Activated CD8-positive, alpha-beta memory T cell treated with anti-CD3 and anti-CD28 coated beads for 24 hours (primary cell): ENCODE measurements around the gene APMAP.

Experiments used
- DNase-seq: peaks from one replicate; pipeline ENCODE4 v3.0.0-alpha.2; 2020

Gene APMAP, protein sequence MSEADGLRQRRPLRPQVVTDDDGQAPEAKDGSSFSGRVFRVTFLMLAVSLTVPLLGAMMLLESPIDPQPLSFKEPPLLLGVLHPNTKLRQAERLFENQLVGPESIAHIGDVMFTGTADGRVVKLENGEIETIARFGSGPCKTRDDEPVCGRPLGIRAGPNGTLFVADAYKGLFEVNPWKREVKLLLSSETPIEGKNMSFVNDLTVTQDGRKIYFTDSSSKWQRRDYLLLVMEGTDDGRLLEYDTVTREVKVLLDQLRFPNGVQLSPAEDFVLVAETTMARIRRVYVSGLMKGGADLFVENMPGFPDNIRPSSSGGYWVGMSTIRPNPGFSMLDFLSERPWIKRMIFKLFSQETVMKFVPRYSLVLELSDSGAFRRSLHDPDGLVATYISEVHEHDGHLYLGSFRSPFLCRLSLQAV

DNA sequence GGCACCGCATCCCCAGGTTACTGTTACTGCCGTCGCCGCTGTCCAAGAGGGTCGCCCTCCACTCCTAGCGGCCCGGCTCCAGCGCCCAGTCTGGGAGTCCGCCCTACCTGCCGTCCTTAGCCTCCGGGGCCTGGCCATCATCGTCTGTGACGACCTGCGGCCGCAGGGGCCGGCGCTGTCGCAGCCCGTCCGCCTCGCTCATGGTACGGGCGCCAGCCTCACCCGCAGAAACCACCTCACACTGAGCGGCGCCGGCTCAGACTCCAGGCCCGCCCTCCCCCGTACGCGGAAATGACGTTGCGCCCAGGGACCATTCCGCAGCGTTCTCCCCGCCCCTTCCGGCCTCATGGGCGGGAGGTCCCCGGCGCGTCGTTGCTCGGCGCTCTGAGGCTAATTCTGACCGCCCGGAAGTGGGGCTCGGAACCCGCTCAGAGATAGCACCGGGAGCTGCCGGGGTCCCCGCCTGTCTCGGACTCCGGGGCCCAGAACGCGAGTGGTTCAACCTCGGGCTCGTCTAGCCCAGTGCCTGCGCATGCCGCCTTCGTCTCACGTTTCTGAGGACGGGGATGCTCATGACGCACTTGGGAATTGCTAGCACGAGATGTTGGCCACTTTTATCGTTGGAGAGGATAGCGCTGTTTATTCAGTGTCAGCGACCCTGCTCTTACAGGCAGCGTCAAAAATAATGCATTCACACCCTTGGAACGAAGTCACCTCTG, at the start of gene APMAP:
APMAP (minus strand) TSS at position 265 of the 719 bp plus-strand sequence; CDS start at position 202, 63 bp downstream.
- peak; percentile 99 for DNase-seq

- DNase-seq, result no peak
These were observed 49.4 kb upstream of the APMAP start for GRCh38 chr20:25041813-25042530.

DNA sequence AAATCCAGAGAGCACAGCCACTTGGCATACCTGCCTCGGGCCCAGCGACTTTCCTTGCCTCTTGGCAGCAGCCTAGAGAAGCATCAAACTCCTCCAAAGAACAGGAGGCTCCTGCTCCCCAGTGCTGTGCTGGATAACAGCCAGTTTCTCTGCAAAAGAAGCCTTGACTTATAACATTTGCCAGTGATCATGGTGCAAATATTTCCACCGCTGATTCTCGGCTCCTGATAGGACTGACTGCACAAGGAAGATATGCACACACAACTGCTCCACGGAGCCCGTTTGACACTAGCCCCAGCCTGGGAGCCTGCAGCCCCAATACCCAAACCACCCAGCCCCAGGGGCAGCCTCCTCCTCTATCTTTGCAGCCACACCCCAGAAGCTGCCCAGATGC, 47.9 kb upstream of the APMAP start:
- DNase-seq, result no peak

- DNase-seq, result no peak
These were observed 47.3 kb upstream of the APMAP start for GRCh38 chr20:25039697-25040437.

DNA sequence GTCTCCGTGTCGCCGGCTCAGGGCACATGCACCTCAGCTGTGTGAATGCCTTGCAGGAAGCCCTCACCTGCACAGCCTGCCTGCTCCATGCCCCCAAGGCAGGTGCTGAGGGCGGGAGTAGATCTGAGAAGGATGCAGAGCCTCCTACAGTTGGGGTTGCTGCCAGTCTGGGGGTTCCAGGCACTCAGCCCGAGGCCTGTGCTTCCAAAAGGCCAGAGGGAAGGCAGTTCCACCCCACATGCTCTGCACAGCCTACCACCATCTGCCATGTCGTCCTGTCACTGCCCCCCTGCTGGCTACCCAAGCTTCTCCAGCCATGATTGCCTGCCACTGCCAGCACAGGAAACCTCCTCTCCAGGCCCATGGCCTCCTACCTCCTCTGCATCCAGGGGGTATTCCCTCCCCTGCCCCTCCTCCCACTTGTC, 46.1 kb upstream of the APMAP start:
- DNase-seq, result no peak

DNA sequence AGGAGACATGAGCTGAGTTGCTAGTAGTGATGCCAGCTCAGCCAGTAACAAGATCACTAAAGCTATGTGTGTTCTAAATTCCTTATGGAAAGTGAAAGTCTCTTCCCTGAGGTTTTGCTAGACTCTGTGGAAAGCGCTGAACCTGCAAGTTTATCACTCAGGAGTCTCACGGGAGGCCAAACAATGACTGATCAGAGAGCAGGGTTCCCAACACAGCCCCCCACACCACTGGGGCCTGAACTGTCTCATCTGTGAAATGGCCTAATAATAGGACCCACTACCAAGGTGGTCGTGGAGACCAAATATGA, 45.5 kb upstream of the APMAP start:
- no peak for DNase-seq

GRCh38 chr20:25037288-25038102, 44.9 kb upstream of the APMAP start:
- DNase-seq, result no peak

GRCh38 chr20:25036331-25036936, 43.9 kb upstream of the APMAP start:
- DNase-seq, result no peak

DNA sequence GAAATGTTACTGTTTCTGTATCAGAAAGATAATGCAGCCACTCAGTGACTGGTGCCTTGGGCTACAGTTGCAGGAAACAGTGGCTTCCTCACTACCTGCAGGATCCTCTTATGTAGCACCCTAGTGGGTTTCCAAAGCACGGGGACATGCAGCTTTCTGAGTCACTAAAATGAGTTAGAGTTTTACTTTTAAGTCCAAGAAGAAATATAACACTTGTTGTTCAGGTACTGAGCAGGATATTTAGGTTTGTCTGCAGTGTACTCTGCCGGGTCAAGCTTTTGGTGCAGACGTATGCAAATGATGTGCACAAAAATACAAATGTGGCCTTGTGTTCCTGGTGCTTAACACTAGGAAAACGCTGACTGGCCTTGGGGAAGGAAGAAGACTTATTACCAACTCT, 43.4 kb upstream of the APMAP start:
- DNase-seq, result no peak

- no peak for DNase-seq
These were observed 41.4 kb upstream of the APMAP start for GRCh38 chr20:25033924-25034300.

DNA sequence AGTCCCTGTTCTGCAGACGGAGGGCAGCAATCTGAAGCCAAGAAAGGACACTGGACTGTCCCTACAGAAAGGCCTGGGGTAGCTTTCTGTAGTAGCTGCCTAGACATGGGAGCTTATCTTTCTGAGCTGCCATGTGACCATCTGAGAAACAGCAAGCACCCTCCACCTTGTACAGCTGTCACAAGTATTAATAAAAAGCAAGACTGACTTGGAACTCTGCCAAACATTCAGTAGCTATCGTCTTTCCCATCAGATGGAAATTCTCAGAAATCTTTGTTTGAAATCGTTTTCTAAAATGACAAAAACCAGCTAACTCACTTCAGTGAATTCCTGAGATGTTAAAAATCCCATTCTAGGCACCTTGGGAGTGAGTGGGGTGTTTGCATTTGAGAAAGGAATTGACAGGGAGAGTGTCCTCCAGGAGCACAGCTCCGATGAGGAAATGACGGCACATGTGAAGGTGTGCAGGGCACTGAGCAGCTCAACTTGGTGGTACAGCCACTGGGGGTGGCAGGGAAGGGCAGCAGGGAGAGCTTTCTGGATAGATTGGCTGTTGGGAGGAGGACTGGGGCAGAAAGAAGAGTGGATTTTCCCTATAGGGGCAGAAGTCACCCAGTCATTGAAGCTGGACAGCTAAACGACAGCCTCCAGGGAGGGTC, 40.8 kb upstream of the APMAP start:
- no peak for DNase-seq

DNA sequence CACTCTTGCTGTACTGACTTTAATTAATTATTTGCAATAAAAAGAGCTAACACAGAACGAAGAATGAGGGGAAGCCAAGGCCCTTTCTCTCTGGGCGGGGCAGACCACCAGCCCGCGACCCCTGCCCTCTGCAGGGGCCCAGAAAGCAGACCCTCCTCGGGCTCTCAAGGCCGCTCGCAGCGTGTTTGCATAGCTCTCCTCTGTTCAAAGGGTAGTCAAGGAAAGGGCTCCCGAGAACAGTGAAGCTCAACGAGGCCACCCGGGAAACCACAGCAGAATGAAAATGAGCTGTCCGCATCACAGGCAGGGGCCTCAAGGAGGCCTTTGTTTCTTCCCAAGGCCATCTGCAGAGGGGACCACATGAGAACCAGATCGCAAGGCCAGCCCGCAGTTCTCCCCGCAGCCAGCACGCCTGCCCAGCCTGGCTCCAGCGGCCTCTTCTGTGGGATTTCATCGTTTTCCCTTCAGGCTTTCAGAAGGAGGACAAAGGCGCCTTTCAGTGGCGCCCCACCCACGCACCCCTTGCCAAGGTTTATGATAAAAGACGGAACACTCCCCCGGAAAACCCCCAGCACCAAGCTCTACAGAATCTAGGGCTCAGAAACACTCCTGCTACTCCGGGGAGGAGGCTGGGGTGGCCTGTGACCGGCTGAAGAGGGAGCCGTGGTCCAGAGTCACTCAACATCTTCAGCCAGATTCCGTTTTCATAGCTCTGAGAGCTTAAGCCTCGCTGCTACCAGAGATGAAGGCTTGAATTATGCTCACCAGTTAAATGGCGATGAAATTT, 40.1 kb upstream of the APMAP start:
- DNase-seq, result no peak

GRCh38 chr20:25032065-25032477, 39.5 kb upstream of the APMAP start:
- DNase-seq, result no peak

- DNase-seq, result no peak
These were observed 38.7 kb upstream of the APMAP start for GRCh38 chr20:25031241-25031640.

- DNase-seq, result no peak
These were observed 38.2 kb upstream of the APMAP start for GRCh38 chr20:25030649-25031207.

DNA sequence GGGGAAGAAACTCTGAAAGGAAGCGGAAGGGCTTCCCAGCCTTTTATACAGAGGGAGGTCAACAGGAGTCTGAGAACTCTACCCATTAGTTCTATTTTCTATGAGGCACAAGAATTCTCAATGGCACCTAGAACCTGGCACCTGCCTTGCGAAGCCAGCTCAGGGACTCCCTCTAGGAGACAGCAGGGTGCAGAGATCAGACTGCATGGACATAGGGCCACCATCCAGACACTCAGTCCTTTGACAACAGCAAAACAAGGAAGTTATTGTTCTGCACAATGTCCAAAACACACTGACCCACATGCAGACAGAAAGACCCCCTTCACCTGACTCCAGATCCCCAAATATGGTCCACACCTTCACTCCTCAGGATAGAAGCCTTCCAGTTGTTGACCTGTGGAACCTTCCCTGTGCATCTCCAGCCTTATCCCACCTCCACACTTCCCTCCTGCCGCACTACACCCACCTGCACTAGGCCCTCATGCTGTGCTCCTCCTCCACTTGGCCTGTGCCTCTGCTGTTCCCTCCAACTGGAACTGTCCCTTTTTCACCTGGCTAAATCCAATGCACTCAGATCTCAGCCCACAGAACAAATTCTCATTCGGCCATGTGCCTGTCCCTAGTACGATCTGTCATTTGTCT, 37.6 kb upstream of the APMAP start:
- no peak for DNase-seq

- no peak for DNase-seq
These were observed 33.5 kb upstream of the APMAP start for GRCh38 chr20:25025986-25026605.

GRCh38 chr20:25025091-25025861, 32.7 kb upstream of the APMAP start:
- DNase-seq, result no peak
